ENCODE data around the gene UBXN1.

UBXN1 gene

GRCh38 chr11:62678770-62679696 lies at the start of gene UBXN1:
Gene UBXN1, minus strand, starts transcription at chr11:62679073. Its CDS starts 150 bp downstream, at chr11:62678923.
- FAIRE-seq = no peak

DNA sequence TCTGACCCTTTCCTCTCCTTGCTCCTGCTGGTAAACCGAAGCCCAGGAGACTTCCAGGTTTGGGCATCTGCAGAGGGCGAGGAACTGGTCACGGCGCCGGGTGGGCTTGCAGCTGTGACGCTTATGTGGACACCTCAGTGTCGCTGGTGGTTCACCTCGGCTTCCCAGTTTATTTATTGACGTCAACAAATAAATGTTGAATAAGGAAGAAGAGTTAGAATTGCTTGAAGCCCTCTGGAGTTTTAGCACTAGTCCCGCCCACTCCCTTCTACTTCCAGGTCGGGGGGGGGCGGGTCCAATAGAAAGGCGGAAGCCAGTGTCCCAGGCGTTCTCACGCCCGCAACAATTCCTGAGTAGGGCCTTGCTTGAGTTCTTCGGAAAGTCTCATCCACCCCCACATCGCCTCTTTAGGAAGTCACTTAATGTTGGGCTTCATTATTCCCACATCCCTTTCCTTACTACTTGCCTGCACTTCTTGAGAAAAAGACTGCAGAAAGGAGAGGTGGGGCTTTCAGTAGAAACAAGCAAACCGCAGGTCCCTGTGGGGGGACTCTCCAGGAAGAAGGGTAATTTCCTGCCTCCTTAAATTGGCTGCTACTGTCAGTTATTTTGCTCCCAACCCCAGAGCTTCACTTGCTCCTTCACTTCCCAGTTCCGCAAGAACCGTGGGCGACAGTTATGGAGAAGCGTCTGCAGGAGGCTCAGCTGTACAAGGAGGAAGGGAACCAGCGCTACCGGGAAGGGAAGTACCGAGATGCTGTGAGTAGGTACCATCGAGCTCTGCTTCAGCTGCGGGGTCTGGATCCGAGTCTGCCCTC lies 49.5 kb upstream of the UBXN1 start, which contains the start of gene TTC9C:
TSS of gene TTC9C (plus strand) at position 316 of the 818 bp plus-strand sequence. CDS start at position 679, 363 bp downstream.
- FAIRE-seq = peak; percentile 39

GRCh38 chr11:62727872-62728170 lies 48.9 kb upstream of the UBXN1 start:
- FAIRE-seq = peak; percentile 88

DNA sequence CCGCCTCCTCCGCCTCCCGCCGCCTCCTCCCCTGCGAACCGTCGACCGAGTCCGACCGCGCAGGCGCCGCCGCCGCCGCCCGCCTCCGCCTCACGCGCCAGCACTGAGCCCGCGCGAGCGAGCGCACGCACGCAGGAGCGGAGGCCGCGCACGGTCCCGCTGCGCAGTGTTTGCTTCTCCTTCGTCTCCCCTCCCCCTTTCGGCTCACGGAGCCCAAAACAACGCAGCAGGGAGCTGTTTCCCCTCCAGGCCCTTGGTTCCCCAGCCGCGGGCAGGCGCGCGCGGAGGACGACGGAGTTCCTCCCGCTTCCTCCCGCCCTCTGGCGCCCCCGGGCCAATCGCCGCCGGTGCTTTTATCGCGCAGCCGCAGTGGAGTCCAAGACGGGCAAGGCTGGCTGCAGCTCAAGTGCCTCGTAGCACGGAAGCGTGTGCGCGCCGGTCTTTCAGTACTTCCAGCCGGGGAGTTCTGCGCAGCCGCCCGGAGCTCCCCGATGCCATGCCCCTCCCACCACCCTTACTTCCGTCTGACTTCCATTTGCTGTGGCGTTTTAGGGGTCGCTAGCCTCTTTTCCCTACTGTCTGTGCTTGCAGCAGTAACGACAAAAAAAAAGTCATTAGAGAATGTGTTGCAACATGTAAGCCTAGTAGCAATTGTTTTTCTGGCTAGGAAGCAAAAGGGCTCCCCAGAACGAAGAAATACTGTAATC lies 48.4 kb upstream of the UBXN1 start, which contains the start of gene HNRNPUL2:
TSS of gene HNRNPUL2 (minus strand) at position 293 of the 707 bp plus-strand sequence. CDS start 301 bp downstream, outside the sequence.
- FAIRE-seq = peak; percentile 86

DNA sequence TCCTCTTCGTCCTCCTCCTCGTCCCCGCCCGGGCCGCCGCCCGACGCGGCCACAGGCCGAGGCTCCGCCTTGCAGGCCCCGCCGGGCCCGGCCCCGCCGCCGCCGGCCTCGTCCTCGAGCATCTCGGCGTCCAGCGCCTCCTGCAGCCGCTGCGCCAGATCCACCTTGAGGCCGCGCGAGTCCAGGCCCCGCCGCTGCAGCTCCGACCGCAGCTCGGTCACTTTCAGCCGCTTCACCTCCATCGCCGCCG lies 48.0 kb upstream of the UBXN1 start:
- FAIRE-seq = no peak

- no peak for FAIRE-seq
These were observed 47.5 kb upstream of the UBXN1 start for GRCh38 chr11:62726156-62726914.

- FAIRE-seq = no peak
These were observed 46.8 kb upstream of the UBXN1 start for GRCh38 chr11:62725646-62726045.

DNA sequence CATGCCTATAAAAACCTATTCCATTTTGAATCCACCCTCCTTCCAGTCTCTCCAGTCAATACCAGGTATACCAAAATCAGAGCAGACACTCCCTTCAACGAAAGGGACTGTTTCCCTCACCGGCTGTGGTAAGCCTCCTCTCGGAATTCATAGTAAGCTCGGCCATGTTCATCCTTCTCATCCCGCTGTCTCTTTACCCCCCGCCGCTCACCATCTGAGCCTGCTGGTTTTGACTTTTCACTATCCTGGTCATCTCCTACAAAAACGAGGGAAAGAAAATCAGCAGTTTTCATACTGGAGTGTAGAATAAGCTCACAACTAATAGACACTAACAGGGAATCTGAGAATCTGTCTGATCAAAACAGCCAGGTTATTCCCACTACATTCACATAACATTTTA lies 45.3 kb upstream of the UBXN1 start:
- FAIRE-seq = no peak

- no peak for FAIRE-seq
These were observed 43.1 kb upstream of the UBXN1 start for GRCh38 chr11:62721994-62722393.

DNA sequence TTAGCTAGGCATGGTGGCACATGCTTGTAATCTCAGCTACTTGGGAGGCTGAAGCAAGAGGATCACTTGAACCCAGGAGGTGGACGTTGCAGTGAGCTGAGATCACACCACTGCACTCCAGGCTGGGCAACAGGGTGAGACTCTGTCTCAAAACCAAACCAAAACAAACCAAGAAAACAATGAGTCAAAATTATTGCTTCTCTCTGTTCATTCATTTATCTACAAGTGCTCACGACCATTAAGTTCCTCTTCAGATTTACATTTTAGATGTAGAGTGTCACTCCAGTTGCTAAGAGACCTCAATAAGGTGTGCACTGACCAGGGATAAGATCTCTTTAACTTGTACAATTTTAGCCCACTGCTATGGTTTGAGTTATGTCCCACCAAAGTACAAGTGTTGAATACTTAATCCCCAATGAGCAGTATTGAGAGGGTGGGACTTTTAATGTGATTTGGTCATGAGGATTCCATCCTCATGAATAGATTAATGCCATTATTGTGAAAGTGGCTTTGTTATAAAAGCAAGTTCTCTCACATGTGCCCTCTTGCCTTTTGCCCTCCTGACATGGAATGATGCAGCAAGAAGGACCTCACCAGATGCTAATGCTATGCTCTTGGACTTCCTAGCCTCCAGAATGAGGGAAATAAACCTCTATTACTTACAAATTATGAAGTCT lies 40.6 kb upstream of the UBXN1 start:
- no peak for FAIRE-seq

DNA sequence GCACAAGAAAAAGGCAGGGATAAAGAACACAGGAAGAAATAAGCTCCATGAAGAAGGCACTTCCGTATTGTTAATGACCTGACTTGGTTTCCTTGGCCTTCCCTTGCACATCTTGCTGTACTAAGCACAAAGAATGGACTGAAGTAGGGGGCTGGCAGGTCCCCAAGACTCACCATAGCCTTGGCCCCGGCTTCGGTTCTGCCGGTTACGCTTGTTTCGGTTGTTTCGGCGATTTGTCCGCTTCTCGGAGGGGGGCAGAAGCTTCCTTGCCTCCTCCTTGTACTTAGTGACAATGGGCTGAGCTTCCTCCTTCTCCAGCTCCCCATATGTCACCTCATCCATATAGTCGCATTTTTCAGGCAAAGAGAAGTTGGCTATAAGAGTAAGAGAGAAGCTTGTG lies 37.9 kb upstream of the UBXN1 start:
- no peak for FAIRE-seq

DNA sequence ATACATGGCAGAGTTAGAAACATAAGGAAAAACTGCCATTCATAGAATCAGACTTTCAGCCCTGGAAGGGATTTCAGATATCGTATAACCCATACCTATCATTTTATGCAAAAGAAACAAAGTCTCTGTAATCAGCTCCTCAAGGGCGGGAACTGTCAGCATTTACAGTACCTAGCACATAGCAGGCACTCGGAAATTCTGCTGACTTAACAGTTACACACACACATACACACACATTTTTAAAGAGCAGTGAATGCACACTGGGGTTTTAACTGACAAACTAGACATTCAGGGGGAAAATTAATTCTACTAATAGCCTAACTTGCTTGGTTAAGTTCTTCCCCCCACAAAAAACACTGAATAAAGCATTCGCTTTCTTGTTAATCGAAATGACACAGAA lies 37.3 kb upstream of the UBXN1 start:
- FAIRE-seq = no peak

- FAIRE-seq = no peak
These were observed 36.6 kb upstream of the UBXN1 start for GRCh38 chr11:62715150-62716130.

DNA sequence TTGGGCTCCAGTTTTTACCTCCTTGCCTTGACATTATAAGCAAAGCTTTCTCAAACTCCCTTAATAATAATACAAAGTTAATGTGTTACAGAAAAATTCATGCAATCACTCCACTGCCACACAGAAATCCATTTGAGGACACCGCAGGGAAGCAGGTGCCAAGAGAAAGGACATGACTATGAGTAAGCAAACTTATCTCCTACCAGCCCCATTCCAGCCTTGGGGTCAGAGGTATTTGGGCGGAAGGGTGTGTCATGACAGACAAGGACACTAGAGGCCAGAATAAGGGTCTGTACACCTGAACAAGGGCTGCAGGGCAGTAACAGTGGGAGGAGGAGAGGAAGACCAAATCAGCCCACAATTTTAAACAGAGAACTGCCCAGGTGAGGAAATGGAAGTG lies 34.5 kb upstream of the UBXN1 start:
- FAIRE-seq = no peak

DNA sequence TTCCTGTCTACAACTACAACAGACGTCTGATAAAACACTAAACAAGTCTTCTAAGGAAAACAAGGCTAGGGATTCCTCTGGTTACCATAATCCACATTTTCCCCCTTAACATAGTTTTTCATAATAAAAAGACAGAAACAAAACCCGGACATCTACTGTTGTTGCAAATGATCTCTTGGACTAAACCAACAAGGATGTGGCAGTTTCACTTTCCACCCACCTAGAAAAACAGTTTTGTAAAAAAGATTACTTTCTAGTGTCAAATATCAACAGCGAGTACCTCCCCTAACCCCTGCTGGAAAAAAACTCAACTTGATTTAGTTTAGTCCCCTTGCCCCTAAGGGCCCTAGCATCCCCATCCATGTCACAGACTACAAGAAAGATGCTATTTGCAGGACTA lies 34.0 kb upstream of the UBXN1 start:
- FAIRE-seq = no peak

GRCh38 chr11:62712276-62712812 lies 33.5 kb upstream of the UBXN1 start:
- no peak for FAIRE-seq

- FAIRE-seq = no peak
These were observed 31.1 kb upstream of the UBXN1 start for GRCh38 chr11:62710001-62710345.

GRCh38 chr11:62709247-62710000 lies 30.6 kb upstream of the UBXN1 start:
- FAIRE-seq = peak; percentile 88

- FAIRE-seq = no peak
These were observed 29.9 kb upstream of the UBXN1 start for GRCh38 chr11:62708793-62709192.

DNA sequence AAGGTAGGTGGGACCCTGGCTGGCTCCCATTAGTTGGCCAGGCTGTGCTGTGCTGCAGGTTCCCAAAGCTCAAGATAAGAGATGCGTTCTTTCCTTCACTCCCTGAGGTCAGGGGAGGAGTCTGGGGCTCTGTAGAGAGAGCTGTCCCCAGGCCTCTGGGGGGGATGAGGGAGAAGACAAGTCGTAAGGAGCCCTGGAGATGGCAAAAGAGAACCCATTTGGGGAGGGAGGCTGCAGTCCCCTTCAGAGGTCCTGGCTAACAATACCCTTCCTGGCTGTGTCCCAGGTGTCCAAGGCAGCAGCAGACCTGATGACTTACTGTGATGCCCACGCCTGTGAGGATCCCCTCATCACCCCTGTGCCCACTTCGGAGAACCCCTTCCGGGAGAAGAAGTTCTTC lies 29.5 kb upstream of the UBXN1 start:
- FAIRE-seq = no peak
